HepG2 (cell line): ENCODE measurements around the gene WDR82. TPM values are rescaled to one million over a fixed set of nuclear protein-coding genes. Genes with fewer than 3 reads are reported as not detected.

Source experiments
- ATAC-seq: fragments of 200-7000 bp; cut with Tn5 transposase; 3 replicates; pipeline ENCODE4 v1.9.1; 2020; ENCODE audit warnings: mild to moderate bottlenecking, moderate library complexity
- BruUV-seq: library from RNA; stranded (reverse); fragments of 400-500 nt; replicated peaks from 2 replicates; lab custom pipeline; 2021; lab: Mats Ljungman, UMichigan
- CTCF ChIA-PET: fragments of 300-600 bp; formaldehyde crosslinking; extraction: SDS; loops from one replicate; lab custom pipeline; 2021; ENCODE audit warnings: low total read pairs, inconsistent platforms, low intra/inter-chr PET ratio; lab: Yijun Ruan, JAX
- POLR2A ChIA-PET: fragments of 350-600 bp; sonication (Branson Sonifier 250); formaldehyde crosslinking; loops from one replicate; lab custom pipeline; 2020; ENCODE audit warnings: antibody characterized with exemption, inconsistent platforms; lab: Yijun Ruan, JAX
- DNase-seq: peaks from one replicate; pipeline ENCODE4 v3.0.0-alpha.2; 2015; ENCODE audit warnings: low spot score
- FAIRE-seq: peaks from 3 replicates; lab custom pipeline; 2011; peaks lifted over from hg19 to GRCh38; lab: Jason Lieb, UNC
- H2AFZ ChIP-seq: one replicate; pipeline ENCODE4 v1.6.1; 2011; ENCODE audit warnings: low read length, inconsistent platforms
- H3K27ac ChIP-seq: fragments of 300-600 bp; 3 replicates; pipeline ENCODE4 v1.8.0; 2011; ENCODE audit warnings: mixed run types, mild to moderate bottlenecking, mixed read lengths, low read length, inconsistent platforms; ENCODE audit not compliant: insufficient read depth; ENCODE audit errors: extremely low read length
- H3K27me3 ChIP-seq, 2 experiments: fragments of 200-600 bp in 1 of 2; 2 replicates in 1 of 2; 3 replicates in 1 of 2; pipeline versions ENCODE4 v1.6.0 to v1.8.0; 2011; ENCODE audit warnings: low read length in 2 of 2, mild to moderate bottlenecking in 2 of 2, moderate library complexity in 2 of 2, inconsistent platforms in 1 of 2; ENCODE audit not compliant: insufficient read depth in 2 of 2, control insufficient read depth in 1 of 2
- H3K36me3 ChIP-seq, 2 experiments: fragments of 200-600 bp in 1 of 2; replicated peaks in 1 of 2; 2 replicates in 1 of 2; 3 replicates in 1 of 2; pipeline versions ENCODE4 v1.5.1 to v1.8.0; 2011; ENCODE audit warnings: low read length in 2 of 2, inconsistent platforms in 1 of 2; ENCODE audit not compliant: insufficient read depth in 2 of 2, control insufficient read depth in 1 of 2
- H3K4me1 ChIP-seq: 2 replicates; pipeline ENCODE4 v1.5.1; 2012; ENCODE audit warnings: low read length, inconsistent platforms; ENCODE audit not compliant: insufficient read depth
- H3K4me2 ChIP-seq: 2 replicates; pipeline ENCODE4 v1.6.0; 2011; ENCODE audit warnings: low read depth, low read length, inconsistent platforms
- H3K4me3 ChIP-seq, 3 experiments: fragments of 200-600 bp in 1 of 3; sonication (generic), shearing (Covaris generic) in 1 of 3; replicated peaks in 1 of 3; 2 replicates each; pipeline ENCODE4 v1.5.1; 2011 to 2016; ENCODE audit warnings: low read length in 3 of 3, inconsistent platforms in 2 of 3, low read depth in 2 of 3, mild to moderate bottlenecking in 2 of 3, control low read depth in 1 of 3, mixed read lengths in 1 of 3; ENCODE audit not compliant: insufficient read depth in 1 of 3
- H3K79me2 ChIP-seq: one replicate; pipeline ENCODE4 v1.6.1; 2011; ENCODE audit warnings: low read length, inconsistent platforms; ENCODE audit not compliant: insufficient read depth
- H3K9ac ChIP-seq: 2 replicates; pipeline ENCODE4 v1.6.0; 2011; ENCODE audit warnings: mild to moderate bottlenecking, low read depth, low read length, inconsistent platforms; ENCODE audit not compliant: insufficient read depth
- H3K9me3 ChIP-seq: 2 replicates; pipeline ENCODE4 v1.5.1; 2012; ENCODE audit warnings: mild to moderate bottlenecking, low read length
- H4K20me1 ChIP-seq: 2 replicates; pipeline ENCODE4 v1.6.0; 2011; ENCODE audit warnings: inconsistent platforms, mild to moderate bottlenecking, low read length, moderate library complexity; ENCODE audit not compliant: insufficient read depth
- ATF5 ChIP-seq: sonication (generic); formaldehyde crosslinking; IDR thresholded peaks from 2 replicates; pipeline ENCODE4 v1.4.0; 2020; ENCODE audit warnings: mild to moderate bottlenecking, low read depth, missing genetic modification reagents
- FOXA1 ChIP-seq, 2 experiments: fragments of 450-650 bp in 1 of 2; sonication (generic) in 1 of 2; formaldehyde crosslinking in 1 of 2; IDR thresholded peaks; 2 replicates each; pipeline versions ENCODE4 v1.4.0 to v1.6.1; 2016 to 2020; ENCODE audit warnings: missing genetic modification reagents in 1 of 2
- HMG20A ChIP-seq: IDR thresholded peaks from 2 replicates; pipeline ENCODE4 v1.6.1; 2016; ENCODE audit warnings: borderline replicate concordance
- HNRNPL ChIP-seq: fragments of 200-400 bp; formaldehyde crosslinking; IDR thresholded peaks from 2 replicates; pipeline ENCODE4 v1.6.1; 2017; ENCODE audit warnings: mild to moderate bottlenecking, low read depth, low read length
- KLF16 ChIP-seq, 2 experiments: sonication (generic) in 1 of 2; formaldehyde crosslinking in 1 of 2; IDR thresholded peaks; 2 replicates each; pipeline versions ENCODE4 v1.6.1 to v1.8.0; 2016 to 2023; ENCODE audit warnings: missing genetic modification reagents in 2 of 2, missing compliant biosample characterization in 1 of 2
- MXD3 ChIP-seq: IDR thresholded peaks from 2 replicates; pipeline ENCODE4 v1.6.1; 2016; ENCODE audit warnings: mild to moderate bottlenecking, missing biosample characterization, missing genetic modification reagents
- NR1H2 ChIP-seq: sonication (generic); formaldehyde crosslinking; IDR thresholded peaks from 2 replicates; pipeline ENCODE4 v1.8.1; 2022; ENCODE audit warnings: low read depth, missing genetic modification reagents, borderline replicate concordance
- POLR2A ChIP-seq, 2 experiments: IDR thresholded peaks; 2 replicates each; pipeline ENCODE4 v1.6.1; 2011; ENCODE audit warnings: low read depth in 2 of 2, low read length in 2 of 2, mild to moderate bottlenecking in 1 of 2, moderate library complexity in 1 of 2; ENCODE audit not compliant: insufficient read depth in 1 of 2
- POLR2G ChIP-seq: fragments of 200-400 bp; formaldehyde crosslinking; IDR thresholded peaks from 2 replicates; pipeline ENCODE4 v1.6.1; 2018; ENCODE audit warnings: mild to moderate bottlenecking, low read depth, low read length, moderate library complexity
- RORA ChIP-seq: sonication (generic); formaldehyde crosslinking; IDR thresholded peaks from 2 replicates; pipeline ENCODE4 v1.5.0; 2020; ENCODE audit warnings: mild to moderate bottlenecking, missing genetic modification reagents, moderate library complexity
- SNAPC5 ChIP-seq: sonication (generic); formaldehyde crosslinking; IDR thresholded peaks from 2 replicates; pipeline ENCODE4 v1.8.1; 2023; ENCODE audit warnings: mild to moderate bottlenecking, missing genetic modification reagents, borderline replicate concordance
- TAF15 ChIP-seq: fragments of 200-400 bp; formaldehyde crosslinking; IDR thresholded peaks from one replicate; pipeline ENCODE4 v1.6.1; 2018; ENCODE audit warnings: mild to moderate bottlenecking, low read depth, low read length; ENCODE audit not compliant: poor library complexity, severe bottlenecking
- TRAFD1 ChIP-seq: sonication (generic); formaldehyde crosslinking; IDR thresholded peaks from 2 replicates; pipeline ENCODE4 v1.5.1; 2020; ENCODE audit warnings: missing genetic modification reagents, mild to moderate bottlenecking, borderline replicate concordance
- ZNF629 ChIP-seq: sonication (generic); formaldehyde crosslinking; conservative IDR thresholded peaks from 2 replicates; pipeline ENCODE4 v1.5.0; 2020; ENCODE audit warnings: missing genetic modification reagents
- ZNF766 ChIP-seq: sonication (generic); formaldehyde crosslinking; IDR thresholded peaks from 2 replicates; pipeline ENCODE4 v1.5.0; 2020; ENCODE audit warnings: missing genetic modification reagents, borderline replicate concordance
- ZNF816 ChIP-seq: sonication (generic); formaldehyde crosslinking; IDR thresholded peaks from 2 replicates; pipeline ENCODE4 v1.8.0; 2022; ENCODE audit warnings: missing genetic modification reagents, mild to moderate bottlenecking, borderline replicate concordance
- WGBS: methylation state at CpG from one replicate; pipeline ENCODE4 v1.1.6; 2017; ENCODE audit warnings: low lambda C conversion rate; 5-methylcytosine and 5-hydroxymethylcytosine counted together
- in situ Hi-C: cut with HindIII; loops from 2 replicates; pipeline ENCODE4 v1.10.0; 2017; ENCODE audit warnings: low pct_unique_long_range_greater_than_20kb; ENCODE audit not compliant: extremely low pct_ligation_motif_present
- intact Hi-C: fragments of 100-400 bp; cut with micrococcal nuclease; formaldehyde crosslinking; loops from one replicate; pipeline ENCODE4 v1.10.0; 2022; ENCODE audit not compliant: unreplicated experiment
- polyA plus RNA-seq, 8 experiments: library from polyadenylated mRNA; depleted of rRNA in 3 of 8; stranded (reverse) in 7 of 8; unstranded in 1 of 8; fragments of >200 nt; fragmentation: Illumina TruSeq in 4 of 8; extraction: Trizol in 4 of 8; gene quantifications; 2 replicates each; pipeline versions ENCODE4 v1.2.1 to v1.2.3, GENCODE V29; 2011 to 2016; ENCODE audit warnings: low read depth in 4 of 8, missing spikeins in 1 of 8, mixed read lengths in 1 of 8; ENCODE audit not compliant: insufficient read depth in 1 of 8
- total RNA-seq, 5 experiments: library from RNA; depleted of rRNA; stranded (reverse); fragments of >200 nt; fragmentation: Illumina TruSeq; extraction: Trizol; gene quantifications; 2 replicates each; pipeline ENCODE4 v1.2.3, GENCODE V29; 2016; ENCODE audit warnings: low read depth in 1 of 5
- TF ChIP-seq, protein P1 (sequence below): sonication (generic); formaldehyde crosslinking; IDR thresholded peaks from 2 replicates; pipeline ENCODE4 v1.8.0; 2022; ENCODE audit warnings: low read depth, missing genetic modification reagents
- TF ChIP-seq, protein P2 (sequence below): sonication (generic); formaldehyde crosslinking; IDR thresholded peaks from 2 replicates; pipeline ENCODE4 v1.5.0; 2020; ENCODE audit warnings: mild to moderate bottlenecking, missing genetic modification reagents, moderate library complexity

Gene WDR82
- total and polyA plus RNA-seq, 2 of the 13 experiments (the other 11 are each of a cell fraction or from before 2014, with no cell fraction given): 39.1 to 59.5 TPM

DNA sequence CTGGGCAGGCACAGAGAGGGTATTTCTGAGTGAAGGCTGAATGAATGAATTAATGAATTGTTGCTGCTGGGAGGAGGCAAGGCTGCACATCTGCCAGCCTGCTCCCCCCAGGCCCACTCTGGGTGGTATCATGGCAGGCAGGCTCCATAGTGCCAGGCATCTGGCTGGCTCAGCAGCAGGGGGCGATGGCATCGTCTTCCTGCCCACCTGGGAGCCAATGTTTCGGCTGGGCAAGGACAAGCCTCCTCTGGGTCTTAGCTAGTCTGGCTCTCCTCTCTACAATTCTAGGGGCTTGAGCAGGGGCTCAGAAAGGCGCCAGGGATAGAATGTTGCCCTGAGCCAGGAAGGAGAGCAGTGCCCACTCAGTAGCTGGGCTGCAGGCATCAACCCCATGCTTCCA, 51.3 kb downstream of the WDR82 start:
- Histone ChIP-seq H3K27me3 (peaks cover 1 to 12% of the 10 kb centered on the region in 2 experiments; a peak in 3 of 5 replicates), H3K4me2 (no peak overlapping the region), H3K4me1 (peaks cover 13% of the 10 kb centered on the region), H3K4me3 (no peak overlapping the region), H3K36me3 (peaks cover 17 to 34% of the 10 kb centered on the region in 2 experiments), H4K20me1 (peaks cover 10% of the 10 kb centered on the region), H2AFZ (no peak overlapping the region), H3K9ac (no peak overlapping the region), H3K9me3 (no peaks in the 10 kb centered on the region), H3K27ac (no peak overlapping the region), H3K79me2 (no peaks in the 10 kb centered on the region)
- ChIA-PET CTCF (no interaction called here), POLR2A (interaction anchor here (1.0 kb wide), 1 partner anchor 9 kb away, joined by 3 read pairs; no protein-coding TSS in a partner anchor)
- no peak for ATAC-seq
- BruUV-seq: no TSS peak
- in situ Hi-C loops (no loop called here), intact Hi-C loops (no loop called here)
- DNase-seq: no peak
- no CpG with 5 or more reads among the region's 4 CpGs for WGBS
- FAIRE-seq: no peak
- TF ChIP-seq, protein P1, sequence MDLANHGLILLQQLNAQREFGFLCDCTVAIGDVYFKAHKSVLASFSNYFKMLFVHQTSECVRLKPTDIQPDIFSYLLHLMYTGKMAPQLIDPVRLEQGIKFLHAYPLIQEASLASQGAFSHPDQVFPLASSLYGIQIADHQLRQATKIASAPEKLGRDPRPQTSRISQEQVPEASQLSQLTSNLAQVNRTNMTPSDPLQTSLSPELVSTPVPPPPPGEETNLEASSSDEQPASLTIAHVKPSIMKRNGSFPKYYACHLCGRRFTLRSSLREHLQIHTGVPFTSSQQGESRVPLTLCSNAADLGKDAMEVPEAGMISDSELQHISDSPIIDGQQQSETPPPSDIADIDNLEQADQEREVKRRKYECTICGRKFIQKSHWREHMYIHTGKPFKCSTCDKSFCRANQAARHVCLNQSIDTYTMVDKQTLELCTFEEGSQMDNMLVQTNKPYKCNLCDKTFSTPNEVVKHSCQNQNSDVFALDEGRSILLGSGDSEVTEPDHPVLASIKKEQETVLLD (CRISPR knock-in tag): no peak
- TF ChIP-seq MXD3 (CRISPR knock-in tag) (no peak), HMG20A (CRISPR knock-in tag) (no peak), ZNF816 (CRISPR knock-in tag) (no peak), NR1H2 (CRISPR knock-in tag) (no peak), POLR2G (no peak), KLF16 (CRISPR knock-in tag; IDR thresholded peaks at IDR 0.05) (no peak), HNRNPL (0 out of 2 replicates have a peak, but pooled peaks have one; percentile 69), ZNF629 (CRISPR knock-in tag) (no peak), RORA (CRISPR knock-in tag) (no peak), TRAFD1 (CRISPR knock-in tag) (no peak), ZNF766 (CRISPR knock-in tag) (no peak), POLR2A (IDR thresholded peaks at IDR 0.05; ENCODE audit: insufficient read depth in 1 of 2, low read depth in 2 of 2, low read length in 2 of 2) (peak in 1 of 2 experiments; percentile 13; a peak in 1 of 4 replicates), ATF5 (CRISPR knock-in tag) (no peak), SNAPC5 (CRISPR knock-in tag) (no peak), FOXA1 (IDR thresholded peaks at IDR 0.05) (no peak), FOXA1 (CRISPR knock-in tag; IDR thresholded peaks at IDR 0.05) (no peak), TAF15 (no peak)
- TF ChIP-seq, protein P2, sequence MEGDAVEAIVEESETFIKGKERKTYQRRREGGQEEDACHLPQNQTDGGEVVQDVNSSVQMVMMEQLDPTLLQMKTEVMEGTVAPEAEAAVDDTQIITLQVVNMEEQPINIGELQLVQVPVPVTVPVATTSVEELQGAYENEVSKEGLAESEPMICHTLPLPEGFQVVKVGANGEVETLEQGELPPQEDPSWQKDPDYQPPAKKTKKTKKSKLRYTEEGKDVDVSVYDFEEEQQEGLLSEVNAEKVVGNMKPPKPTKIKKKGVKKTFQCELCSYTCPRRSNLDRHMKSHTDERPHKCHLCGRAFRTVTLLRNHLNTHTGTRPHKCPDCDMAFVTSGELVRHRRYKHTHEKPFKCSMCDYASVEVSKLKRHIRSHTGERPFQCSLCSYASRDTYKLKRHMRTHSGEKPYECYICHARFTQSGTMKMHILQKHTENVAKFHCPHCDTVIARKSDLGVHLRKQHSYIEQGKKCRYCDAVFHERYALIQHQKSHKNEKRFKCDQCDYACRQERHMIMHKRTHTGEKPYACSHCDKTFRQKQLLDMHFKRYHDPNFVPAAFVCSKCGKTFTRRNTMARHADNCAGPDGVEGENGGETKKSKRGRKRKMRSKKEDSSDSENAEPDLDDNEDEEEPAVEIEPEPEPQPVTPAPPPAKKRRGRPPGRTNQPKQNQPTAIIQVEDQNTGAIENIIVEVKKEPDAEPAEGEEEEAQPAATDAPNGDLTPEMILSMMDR (CRISPR knock-in tag): 0 out of 2 replicates have a peak, but pooled peaks have one; percentile 14
